DND-41 (cell line): ENCODE data around the gene IGF2BP2.

Experiments
- ATAC-seq: fragments of 200-7000 bp; cut with Tn5 transposase; 3 replicates; pipeline ENCODE4 v1.9.1; 2021; ENCODE audit warnings: low read depth; ENCODE audit not compliant: insufficient read depth
- DNase-seq: peaks from one replicate; pipeline ENCODE4 v3.0.0-alpha.2; 2020
- H2AFZ ChIP-seq: 2 replicates; pipeline ENCODE4 v1.6.0; 2012; ENCODE audit warnings: low read depth, low read length
- H3K27ac ChIP-seq: 2 replicates; pipeline ENCODE4 v1.5.1; 2012; ENCODE audit warnings: low read length, inconsistent platforms
- H3K27me3 ChIP-seq: fragments of 200-600 bp; sonication (generic); 2 replicates; pipeline ENCODE4 v1.6.0; 2012; ENCODE audit warnings: low read length, mild to moderate bottlenecking, inconsistent platforms; ENCODE audit not compliant: insufficient read depth, poor library complexity
- H3K36me3 ChIP-seq: 2 replicates; pipeline ENCODE4 v1.5.1; 2012; ENCODE audit warnings: low read length, inconsistent platforms; ENCODE audit not compliant: insufficient read depth
- H3K4me1 ChIP-seq: 2 replicates; pipeline ENCODE4 v1.5.1; 2012; ENCODE audit warnings: mild to moderate bottlenecking, low read length; ENCODE audit not compliant: insufficient read depth
- H3K4me2 ChIP-seq: 2 replicates; pipeline ENCODE4 v1.6.0; 2012; ENCODE audit warnings: mild to moderate bottlenecking, moderate library complexity, low read length, inconsistent platforms; ENCODE audit not compliant: insufficient read depth
- H3K4me3 ChIP-seq, 2 experiments: fragments of 200-600 bp in 1 of 2; shearing (Covaris generic) in 1 of 2; 2 replicates each; pipeline ENCODE4 v1.5.1; 2012 to 2016; ENCODE audit warnings: inconsistent platforms in 2 of 2, low read length in 2 of 2, mild to moderate bottlenecking in 2 of 2, low read depth in 1 of 2, moderate library complexity in 1 of 2
- H3K79me2 ChIP-seq: 2 replicates; pipeline ENCODE4 v1.6.0; 2012; ENCODE audit warnings: low read length, inconsistent platforms; ENCODE audit not compliant: insufficient read depth
- H3K9ac ChIP-seq: 2 replicates; pipeline ENCODE4 v1.6.0; 2012; ENCODE audit warnings: low read depth, mild to moderate bottlenecking, inconsistent platforms, low read length, moderate library complexity
- H3K9me3 ChIP-seq: 2 replicates; pipeline ENCODE4 v1.5.1; 2012; ENCODE audit warnings: low read length, moderate library complexity, mild to moderate bottlenecking, inconsistent platforms; ENCODE audit not compliant: insufficient read depth, severe bottlenecking
- H4K20me1 ChIP-seq: 2 replicates; pipeline ENCODE4 v1.6.0; 2012; ENCODE audit warnings: low read length; ENCODE audit not compliant: insufficient read depth
- CTCF ChIP-seq: IDR thresholded peaks from 2 replicates; pipeline ENCODE4 v1.5.1; 2012; ENCODE audit warnings: borderline replicate concordance, low read length, moderate library complexity, mild to moderate bottlenecking; ENCODE audit not compliant: poor library complexity, severe bottlenecking; ENCODE audit errors: extremely low read depth
- EZH2 ChIP-seq: IDR thresholded peaks from 3 replicates; pipeline ENCODE4 v1.6.1; 2012; ENCODE audit warnings: borderline replicate concordance, low read depth, mild to moderate bottlenecking, moderate library complexity, low read length, inconsistent platforms; ENCODE audit not compliant: severe bottlenecking

IGF2BP2 gene

GRCh38 chr3:185647880-185648210, 177.0 kb downstream of the IGF2BP2 start:
- TF ChIP-seq CTCF (no peak), EZH2 (no peak)
- Histone ChIP-seq H4K20me1 (no peaks in the 10 kb centered on the region), H2AFZ (no peak overlapping the region), H3K4me1 (no peaks in the 10 kb centered on the region), H3K36me3 (no peaks in the 10 kb centered on the region), H3K4me2 (no peak overlapping the region), H3K27me3 (no peaks in the 10 kb centered on the region), H3K4me3 (no peak overlapping the region), H3K79me2 (no peaks in the 10 kb centered on the region), H3K27ac (no peak overlapping the region), H3K9me3 (no peaks in the 10 kb centered on the region), H3K9ac (no peak overlapping the region)
- DNase-seq (no peak), ATAC-seq (no peak)

- no peaks in the 10 kb centered on the region for H3K36me3 ChIP-seq
- no peak overlapping the region for H3K27ac ChIP-seq
- TF ChIP-seq EZH2 (no peak), CTCF (no peak)
- ATAC-seq (no peak), DNase-seq (no peak)
- H3K9me3 ChIP-seq: no peaks in the 10 kb centered on the region
- H3K4me2 ChIP-seq: no peak overlapping the region
- no peak overlapping the region for H2AFZ ChIP-seq
- no peaks in the 10 kb centered on the region for H3K4me1 ChIP-seq
- H3K27me3 ChIP-seq: no peaks in the 10 kb centered on the region
- no peak overlapping the region for H3K9ac ChIP-seq
- no peaks in the 10 kb centered on the region for H4K20me1 ChIP-seq
- H3K79me2 ChIP-seq: no peaks in the 10 kb centered on the region
- no peak overlapping the region for H3K4me3 ChIP-seq
Measured at GRCh38 chr3:185647134-185647879, 177.5 kb downstream of the IGF2BP2 start.

GRCh38 chr3:185646382-185647133, 178.3 kb downstream of the IGF2BP2 start:
- H3K4me2 ChIP-seq: no peak overlapping the region

More at GRCh38 chr3:185646382-185647133, 178.3 kb downstream of the IGF2BP2 start:
- no peaks in the 10 kb centered on the region for H3K27me3 ChIP-seq
- H3K79me2 ChIP-seq: no peaks in the 10 kb centered on the region
- H2AFZ ChIP-seq: no peak overlapping the region
- H3K9me3 ChIP-seq: no peaks in the 10 kb centered on the region
- H3K4me1 ChIP-seq: no peaks in the 10 kb centered on the region
- H3K4me3 ChIP-seq: no peak overlapping the region
- no peak overlapping the region for H3K27ac ChIP-seq
- H3K9ac ChIP-seq: no peak overlapping the region
- TF ChIP-seq EZH2: no peak
- no peak for TF ChIP-seq CTCF
- ATAC-seq (no peak), DNase-seq (no peak)
- no peaks in the 10 kb centered on the region for H3K36me3 ChIP-seq
- H4K20me1 ChIP-seq: no peaks in the 10 kb centered on the region
